ENCODE measurements around the gene PCBP2. TPM values are rescaled to one million over a fixed set of nuclear protein-coding genes. Genes with fewer than 3 reads are reported as not detected.

Gene PCBP2
- total RNA-seq, 2 donors from 2014 or later, result 322 to 534 TPM

GRCh38 chr12:53463802-53464560 is 12.1 kb downstream of the PCBP2 start:
- TF ChIP-seq POLR2AphosphoS5 (IDR thresholded peaks at IDR 0.05), result no peak
- TF ChIP-seq POLR2A (IDR thresholded peaks at IDR 0.05), result no peak
- no peak for TF ChIP-seq CTCF (IDR thresholded peaks at IDR 0.05)
- Histone ChIP-seq H3K36me3 (peaks cover 39 to 62% of the 10 kb centered on the region in 2 donors), H3K9me3 (no peaks in the 10 kb centered on the region), H3K27ac (no peak overlapping the region), H3K4me1 (replicated peaks) (peaks cover 3% of the 10 kb centered on the region), H3K27me3 (replicated peaks; ENCODE audit: insufficient read depth) (no peaks in the 10 kb centered on the region), H3K4me3 (no peak overlapping the region)
- intact Hi-C loops (cut with DNase I), result no loop called here
- no peak for DNase-seq (ENCODE audit: low spot score)
- 49% methylated on average over 5 of the region's 5 CpGs for WGBS

- no peaks in the 10 kb centered on the region for H3K27me3 ChIP-seq (replicated peaks; ENCODE audit: insufficient read depth)
- no peak overlapping the region for H3K27ac ChIP-seq
- H3K36me3 ChIP-seq, result peaks cover 45 to 61% of the 10 kb centered on the region in 2 donors
- no peak overlapping the region for H3K4me3 ChIP-seq
- 89% methylated on average over 11 of the region's 11 CpGs for WGBS
- DNase-seq (ENCODE audit: low spot score), result no peak
- H3K4me1 ChIP-seq (replicated peaks), result peaks cover 3% of the 10 kb centered on the region
- TF ChIP-seq CTCF (IDR thresholded peaks at IDR 0.05) (no peak), POLR2A (IDR thresholded peaks at IDR 0.05) (no peak), POLR2AphosphoS5 (IDR thresholded peaks at IDR 0.05) (no peak)
- no peaks in the 10 kb centered on the region for H3K9me3 ChIP-seq
- intact Hi-C loops (cut with DNase I), result no loop called here
Measured at GRCh38 chr12:53464685-53465418, 12.9 kb downstream of the PCBP2 start.

GRCh38 chr12:53465679-53466078 is 13.8 kb downstream of the PCBP2 start:
- DNase-seq (ENCODE audit: low spot score), result no peak
- 40% methylated on average over 2 of the region's 2 CpGs for WGBS
- H3K4me3 ChIP-seq, result no peak overlapping the region
- peaks cover 39 to 56% of the 10 kb centered on the region in 2 donors for H3K36me3 ChIP-seq
- peaks cover 3% of the 10 kb centered on the region for H3K4me1 ChIP-seq (replicated peaks)
- no peaks in the 10 kb centered on the region for H3K27me3 ChIP-seq (replicated peaks; ENCODE audit: insufficient read depth)
- intact Hi-C loops (cut with DNase I), result no loop called here
- H3K9me3 ChIP-seq, result no peaks in the 10 kb centered on the region
- no peak overlapping the region for H3K27ac ChIP-seq
- TF ChIP-seq POLR2AphosphoS5 (IDR thresholded peaks at IDR 0.05) (no peak), POLR2A (IDR thresholded peaks at IDR 0.05) (no peak), CTCF (IDR thresholded peaks at IDR 0.05) (no peak)

- H3K36me3 ChIP-seq, result peaks cover 38 to 46% of the 10 kb centered on the region in 2 donors
- H3K4me1 ChIP-seq (replicated peaks), result peaks cover 3% of the 10 kb centered on the region
- H3K27me3 ChIP-seq (replicated peaks; ENCODE audit: insufficient read depth), result no peaks in the 10 kb centered on the region
- intact Hi-C loops (cut with DNase I), result no loop called here
- H3K4me3 ChIP-seq, result no peak overlapping the region
- H3K9me3 ChIP-seq, result no peaks in the 10 kb centered on the region
- peak; percentile 39 for DNase-seq (ENCODE audit: low spot score)
- WGBS, result 42% methylated on average over 4 of the region's 4 CpGs
- H3K27ac ChIP-seq, result no peak overlapping the region
- TF ChIP-seq POLR2AphosphoS5 (IDR thresholded peaks at IDR 0.05), result peak; percentile 25
- TF ChIP-seq POLR2A (IDR thresholded peaks at IDR 0.05), result no peak
- TF ChIP-seq CTCF (IDR thresholded peaks at IDR 0.05), result no peak
Measured at GRCh38 chr12:53466640-53467039, 14.7 kb downstream of the PCBP2 start.

All from prostate gland (tissue), 2 donors.